Measurements from ENCODE around the gene RAB1B. TPM values are rescaled to one million over a fixed set of nuclear protein-coding genes. Genes with fewer than 3 reads are reported as not detected.

Gene RAB1B
- total RNA-seq, 2 experiments from 2014 or later, result 160 to 170 TPM

DNA sequence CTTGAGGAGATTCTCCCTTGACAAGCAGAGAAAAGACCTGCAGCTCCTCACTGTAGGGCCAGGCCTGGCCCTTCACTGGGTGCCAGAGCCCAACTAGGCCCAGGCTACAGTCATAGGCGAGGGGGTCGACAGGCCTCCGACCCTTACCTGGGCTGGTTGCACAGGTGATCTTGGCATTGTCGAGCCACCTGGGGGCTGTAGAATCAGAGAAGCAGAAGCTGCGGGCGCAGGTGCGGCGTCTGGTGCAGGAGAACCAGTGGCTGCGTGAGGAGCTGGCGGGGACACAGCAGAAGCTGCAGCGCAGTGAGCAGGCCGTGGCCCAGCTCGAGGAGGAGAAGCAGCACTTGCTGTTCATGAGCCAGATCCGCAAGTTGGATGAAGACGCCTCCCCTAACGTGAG is 6.9 kb upstream of the RAB1B start:
- peaks cover 45% of the 10 kb centered on the region for H3K36me3 Mint-ChIP-seq (ENCODE audit: low read depth)
- no peak for DNase-seq
- ChIA-PET POLR2A (no interaction called here), CTCF (interaction anchor here (1.2 to 3.8 kb wide), 2 partner anchors 20 to 27 kb away, joined by 4 to 15 read pairs; partner anchors contain the start of gene YIF1A)
- H3K4me1 Mint-ChIP-seq (ENCODE audit: low read depth), result peaks cover 25% of the 10 kb centered on the region
- H3K27ac Mint-ChIP-seq, result no peak overlapping the region
- ATAC-seq, result no peak
- H3K9me3 Mint-ChIP-seq (ENCODE audit: insufficient read depth), result no peaks in the 10 kb centered on the region
- H3K4me3 Mint-ChIP-seq, result no peak overlapping the region
- H3K27me3 Mint-ChIP-seq (ENCODE audit: low read depth), result no peaks in the 10 kb centered on the region

- Mint-ChIP-seq H3K27ac (no peak overlapping the region), H3K9me3 (ENCODE audit: insufficient read depth) (no peaks in the 10 kb centered on the region), H3K36me3 (ENCODE audit: low read depth) (peaks cover 51% of the 10 kb centered on the region), H3K4me1 (ENCODE audit: low read depth) (peaks cover 24% of the 10 kb centered on the region), H3K27me3 (ENCODE audit: low read depth) (no peaks in the 10 kb centered on the region), H3K4me3 (no peak overlapping the region)
- DNase-seq, result no peak
- CTCF ChIA-PET, result interaction anchor here (1.2 to 3.8 kb wide), 2 partner anchors 20 to 26 kb away, joined by 4 to 15 read pairs; partner anchors contain the start of gene YIF1A
- POLR2A ChIA-PET, result no interaction called here
- ATAC-seq, result no peak
Observed at GRCh38 chr11:66262191-66262590, 6.2 kb upstream of the RAB1B start.

- DNase-seq, result no peak
- Mint-ChIP-seq H3K4me1 (ENCODE audit: low read depth) (peaks cover 27% of the 10 kb centered on the region), H3K36me3 (ENCODE audit: low read depth) (peaks cover 52% of the 10 kb centered on the region), H3K27me3 (ENCODE audit: low read depth) (no peaks in the 10 kb centered on the region), H3K27ac (peak overlapping the region; percentile 52), H3K4me3 (no peak overlapping the region), H3K9me3 (ENCODE audit: insufficient read depth) (no peaks in the 10 kb centered on the region)
- ATAC-seq, result no peak
- POLR2A ChIA-PET, result no interaction called here
- CTCF ChIA-PET, result interaction anchor here (3.8 kb wide), 1 partner anchor 19 kb away, joined by 15 read pairs; no protein-coding TSS in a partner anchor
Observed at GRCh38 chr11:66262696-66263095, 5.7 kb upstream of the RAB1B start.

DNA sequence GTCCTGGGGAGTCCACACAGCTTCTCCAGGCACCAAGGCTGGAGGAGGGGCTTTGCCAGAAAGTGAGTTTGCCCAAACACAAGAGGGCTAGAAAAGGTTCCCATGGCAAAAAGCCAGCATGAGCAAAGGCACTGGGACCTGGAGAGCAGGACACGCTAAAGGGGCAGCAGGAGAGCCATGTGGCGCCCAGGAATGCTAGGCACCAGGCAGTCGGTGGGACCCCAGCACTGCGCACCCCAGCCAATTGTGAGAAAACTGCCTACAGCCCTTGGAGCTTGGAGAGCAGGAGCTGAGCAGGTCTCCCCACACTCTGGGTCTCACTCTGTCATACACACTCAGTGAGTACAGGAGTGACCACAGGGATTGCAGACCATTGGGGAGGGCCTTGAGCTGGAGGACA is 5.2 kb upstream of the RAB1B start:
- POLR2A ChIA-PET, result no interaction called here
- no peak for ATAC-seq
- no peak overlapping the region for H3K4me3 Mint-ChIP-seq

GRCh38 chr11:66263785-66264184 is 4.7 kb upstream of the RAB1B start:
- peaks cover 50% of the 10 kb centered on the region for H3K36me3 Mint-ChIP-seq (ENCODE audit: low read depth)
- POLR2A ChIA-PET, result no interaction called here

More for the DNA sequence above, 5.2 kb upstream of the RAB1B start:
- CTCF ChIA-PET, result interaction anchor here (3.8 kb wide), 1 partner anchor 19 kb away, joined by 15 read pairs; no protein-coding TSS in a partner anchor
- Mint-ChIP-seq H3K9me3 (ENCODE audit: insufficient read depth) (no peaks in the 10 kb centered on the region), H3K36me3 (ENCODE audit: low read depth) (peaks cover 52% of the 10 kb centered on the region), H3K4me1 (ENCODE audit: low read depth) (peaks cover 32% of the 10 kb centered on the region), H3K27me3 (ENCODE audit: low read depth) (no peaks in the 10 kb centered on the region), H3K27ac (peak overlapping the region; percentile 52)
- no peak for DNase-seq

GRCh38 chr11:66264383-66264782 is 4.1 kb upstream of the RAB1B start:
- no peak overlapping the region for H3K27ac Mint-ChIP-seq
- H3K9me3 Mint-ChIP-seq (ENCODE audit: insufficient read depth), result no peaks in the 10 kb centered on the region
- no peak for ATAC-seq
- peaks cover 22% of the 10 kb centered on the region for H3K4me1 Mint-ChIP-seq (ENCODE audit: low read depth)
- ChIA-PET CTCF (interaction anchor here (1.5 to 2.5 kb wide), 2 partner anchors 25 to 42 kb away, joined by 4 to 10 read pairs; partner anchors contain the start of gene YIF1A), POLR2A (no interaction called here)
- DNase-seq, result no peak
- H3K4me3 Mint-ChIP-seq, result no peak overlapping the region
- peaks cover 47% of the 10 kb centered on the region for H3K36me3 Mint-ChIP-seq (ENCODE audit: low read depth)
- no peaks in the 10 kb centered on the region for H3K27me3 Mint-ChIP-seq (ENCODE audit: low read depth)

More at GRCh38 chr11:66263785-66264184, 4.7 kb upstream of the RAB1B start:
- Mint-ChIP-seq H3K27me3 (ENCODE audit: low read depth) (no peaks in the 10 kb centered on the region), H3K4me1 (ENCODE audit: low read depth) (peaks cover 28% of the 10 kb centered on the region), H3K9me3 (ENCODE audit: insufficient read depth) (no peaks in the 10 kb centered on the region), H3K4me3 (no peak overlapping the region), H3K27ac (no peak overlapping the region)
- no peak for DNase-seq
- CTCF ChIA-PET, result interaction anchor here (3.8 kb wide), 1 partner anchor 18 kb away, joined by 15 read pairs; no protein-coding TSS in a partner anchor
- ATAC-seq, result no peak

DNA sequence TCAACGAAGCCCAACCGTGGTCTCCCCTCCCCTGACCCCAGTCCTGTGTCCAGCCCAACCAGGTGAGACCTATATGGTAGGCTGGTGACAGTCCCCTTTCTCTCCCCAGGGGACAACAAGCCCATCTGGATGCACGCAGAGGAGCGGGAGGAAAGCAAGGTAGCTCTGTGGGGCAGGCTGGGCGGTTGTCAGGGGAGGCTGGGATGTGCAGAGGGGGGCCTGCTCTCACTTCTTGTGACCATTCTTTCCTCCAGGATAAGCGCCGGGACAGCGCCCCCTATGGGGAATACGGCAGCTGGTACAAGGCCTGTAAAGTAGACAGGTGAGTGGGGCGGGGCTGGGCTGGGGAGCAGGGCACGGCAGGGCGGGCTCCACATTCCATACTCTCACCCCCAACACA is 3.5 kb upstream of the RAB1B start:
- peaks cover 23% of the 10 kb centered on the region for H3K4me1 Mint-ChIP-seq (ENCODE audit: low read depth)
- CTCF ChIA-PET, result interaction anchor here (0.8 to 2.5 kb wide), 4 partner anchors 18 to 196 kb away, joined by 3 to 10 read pairs (median 4); partner anchors contain the start of gene YIF1A
- ATAC-seq (no peak), DNase-seq (peak; percentile 58)
- H3K36me3 Mint-ChIP-seq (ENCODE audit: low read depth), result peaks cover 46% of the 10 kb centered on the region
- no peak overlapping the region for H3K4me3 Mint-ChIP-seq
- no peaks in the 10 kb centered on the region for H3K9me3 Mint-ChIP-seq (ENCODE audit: insufficient read depth)
- H3K27me3 Mint-ChIP-seq (ENCODE audit: low read depth), result no peaks in the 10 kb centered on the region
- H3K27ac Mint-ChIP-seq, result no peak overlapping the region
- POLR2A ChIA-PET, result no interaction called here

- Mint-ChIP-seq H3K4me3 (no peak overlapping the region), H3K27ac (no peak overlapping the region), H3K27me3 (ENCODE audit: low read depth) (no peaks in the 10 kb centered on the region), H3K36me3 (ENCODE audit: low read depth) (peaks cover 48% of the 10 kb centered on the region), H3K4me1 (ENCODE audit: low read depth) (peaks cover 29% of the 10 kb centered on the region), H3K9me3 (ENCODE audit: insufficient read depth) (no peaks in the 10 kb centered on the region)
- ATAC-seq (no peak), DNase-seq (no peak)
- CTCF ChIA-PET, result interaction anchor here (0.8 to 2.5 kb wide), 4 partner anchors 17 to 197 kb away, joined by 3 to 10 read pairs (median 4); partner anchors contain the start of gene YIF1A
- POLR2A ChIA-PET, result interaction anchor here (0.6 to 0.7 kb wide), 2 partner anchors 12 to 40 kb away, joined by 3 to 4 read pairs; no protein-coding TSS in a partner anchor
Observed at GRCh38 chr11:66265531-66266377, 2.7 kb upstream of the RAB1B start.

DNA sequence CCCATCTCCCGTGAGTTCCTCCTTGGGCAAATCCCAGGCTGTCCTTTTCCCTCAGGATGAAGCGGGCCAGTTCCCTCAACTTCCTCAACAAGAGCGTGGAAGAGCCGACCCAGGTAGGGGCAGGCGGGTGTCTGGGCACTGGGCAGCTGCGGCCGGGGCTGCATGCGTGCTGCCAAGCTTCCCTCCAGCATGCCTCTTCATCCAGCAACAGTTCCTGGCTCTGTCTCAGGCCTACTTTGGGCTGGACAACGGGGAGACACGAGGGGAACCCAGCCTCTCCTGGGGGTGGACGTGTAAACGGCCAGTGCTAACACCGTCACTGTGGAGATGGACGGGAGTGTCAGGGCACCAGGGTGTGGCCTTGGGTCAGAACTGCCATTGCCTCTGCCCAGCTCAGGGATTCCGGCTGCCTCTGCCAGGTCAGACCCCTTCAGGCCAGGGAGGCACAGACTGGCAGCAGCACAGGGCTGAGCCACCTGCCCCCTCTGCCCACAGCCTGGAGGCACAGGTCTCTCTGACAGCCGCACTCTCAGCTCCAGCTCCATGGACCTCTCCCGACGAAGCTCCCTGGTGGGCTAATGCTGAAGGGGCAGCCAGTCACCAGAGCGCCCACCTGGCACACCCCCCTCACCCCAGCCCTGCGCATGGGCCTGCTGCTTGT is 1.9 kb upstream of the RAB1B start:
- H3K27ac Mint-ChIP-seq, result peak overlapping the region; percentile 98
- no peaks in the 10 kb centered on the region for H3K27me3 Mint-ChIP-seq (ENCODE audit: low read depth)
- no peaks in the 10 kb centered on the region for H3K9me3 Mint-ChIP-seq (ENCODE audit: insufficient read depth)
- H3K4me3 Mint-ChIP-seq, result peak overlapping the region; percentile 84
- DNase-seq (no peak), ATAC-seq (no peak)
- POLR2A ChIA-PET, result interaction anchor here (0.6 to 0.7 kb wide), 2 partner anchors 12 to 41 kb away, joined by 3 to 4 read pairs; no protein-coding TSS in a partner anchor
- CTCF ChIA-PET, result interaction anchor here (1.2 to 2.5 kb wide), 2 partner anchors 21 to 44 kb away, joined by 4 to 10 read pairs; no protein-coding TSS in a partner anchor
- peaks cover 44% of the 10 kb centered on the region for H3K36me3 Mint-ChIP-seq (ENCODE audit: low read depth)
- peaks cover 31% of the 10 kb centered on the region for H3K4me1 Mint-ChIP-seq (ENCODE audit: low read depth)

DNA sequence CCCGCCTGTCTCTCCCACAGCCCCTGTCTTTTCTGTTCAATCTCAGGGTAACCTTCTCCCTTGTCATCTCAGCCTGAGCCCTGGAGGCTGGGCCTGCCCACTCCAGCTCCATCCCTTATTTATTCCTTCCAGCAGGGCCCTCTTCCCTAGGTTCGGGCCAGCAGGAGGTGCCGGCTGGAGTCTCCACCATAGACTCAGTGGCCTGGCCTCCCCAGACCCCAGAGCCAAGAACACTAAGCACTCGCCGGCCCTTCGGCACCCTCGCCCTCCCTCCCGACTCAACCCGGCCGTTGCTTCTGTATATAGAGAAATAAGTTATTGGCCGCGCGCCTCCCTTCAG is 1.4 kb upstream of the RAB1B start:
- DNase-seq (no peak), ATAC-seq (no peak)
- H3K4me1 Mint-ChIP-seq (ENCODE audit: low read depth), result peaks cover 36% of the 10 kb centered on the region
- peak overlapping the region; percentile 98 for H3K27ac Mint-ChIP-seq
- no peaks in the 10 kb centered on the region for H3K9me3 Mint-ChIP-seq (ENCODE audit: insufficient read depth)
- H3K27me3 Mint-ChIP-seq (ENCODE audit: low read depth), result no peaks in the 10 kb centered on the region
- CTCF ChIA-PET, result interaction anchor here (1.2 to 6.6 kb wide), 5 partner anchors 14 to 407 kb away, joined by 3 to 64 read pairs (median 9); partner anchors contain the start of gene MUS81
- H3K4me3 Mint-ChIP-seq, result peak overlapping the region; percentile 84
- POLR2A ChIA-PET, result interaction anchor here (1.0 to 1.6 kb wide), 6 partner anchors 12 to 187 kb away, joined by 3 to 15 read pairs (median 4); no protein-coding TSS in a partner anchor
- H3K36me3 Mint-ChIP-seq (ENCODE audit: low read depth), result peaks cover 47% of the 10 kb centered on the region

DNA sequence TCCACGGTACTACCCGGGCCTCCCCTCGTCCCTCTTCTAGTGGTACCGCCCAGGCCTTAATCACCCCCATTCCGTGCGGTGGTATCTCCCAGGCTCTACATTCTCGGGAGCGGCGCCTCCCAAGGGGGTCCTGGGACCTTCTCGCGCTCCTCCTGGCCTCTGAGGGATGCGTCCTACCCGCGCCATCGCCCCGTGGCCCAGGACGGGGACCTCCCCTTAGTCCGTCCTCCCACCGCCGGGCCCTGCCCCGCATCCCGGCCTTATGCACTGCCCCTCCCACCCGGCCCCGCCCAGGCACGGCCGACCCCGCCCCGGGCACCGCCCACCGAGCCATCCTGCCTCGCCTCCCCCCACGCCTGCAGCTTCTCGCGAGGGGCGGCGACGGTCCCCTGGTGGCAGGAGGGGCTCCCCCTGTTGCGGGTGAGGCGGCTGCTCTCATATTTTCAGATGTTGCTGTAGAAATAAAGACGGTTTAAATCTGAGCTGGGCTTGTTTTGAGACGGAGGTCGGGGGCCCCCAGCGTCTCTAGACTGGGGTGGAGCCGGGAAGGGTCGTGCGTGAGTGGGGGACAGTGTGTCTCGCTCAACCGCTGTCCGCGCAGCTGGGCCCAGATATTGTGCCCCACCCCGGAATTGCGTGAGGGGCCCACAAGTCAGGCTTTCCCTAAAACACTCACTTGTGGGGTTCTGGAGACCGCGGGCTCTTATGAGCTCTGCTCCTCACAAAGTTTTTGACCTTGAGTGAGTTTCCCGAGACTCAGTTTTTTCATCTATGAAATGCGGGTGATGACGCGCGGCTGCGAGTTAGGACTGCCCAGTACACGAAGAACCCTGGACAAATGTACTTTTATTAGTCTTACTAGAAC is 828 bp upstream of the RAB1B start:
- Mint-ChIP-seq H3K27me3 (ENCODE audit: low read depth) (no peaks in the 10 kb centered on the region), H3K4me3 (peak overlapping the region; percentile 84), H3K27ac (peak overlapping the region; percentile 98), H3K36me3 (ENCODE audit: low read depth) (peaks cover 50% of the 10 kb centered on the region), H3K4me1 (ENCODE audit: low read depth) (peaks cover 42% of the 10 kb centered on the region), H3K9me3 (ENCODE audit: insufficient read depth) (no peaks in the 10 kb centered on the region)
- DNase-seq (peak; percentile 90), ATAC-seq (peak; percentile 65)
- CTCF ChIA-PET, result interaction anchor here (0.6 to 6.6 kb wide), 9 partner anchors 14 to 1534 kb away, joined by 3 to 64 read pairs (median 3); partner anchors contain the start of gene MUS81
- POLR2A ChIA-PET, result interaction anchor here (0.6 to 1.8 kb wide), 12 partner anchors 11 to 396 kb away, joined by 3 to 15 read pairs (median 4); partner anchors contain the start of genes RBM14 and YIF1A
